ENCODE results near the gene CERS6.

CERS6 gene

GRCh38 chr2:168684921-168685599 is 229.0 kb downstream of the CERS6 start:
- FAIRE-seq = no peak

GRCh38 chr2:168685600-168686451 is 229.8 kb downstream of the CERS6 start:
- no peak for FAIRE-seq

GRCh38 chr2:168686452-168687191 is 230.6 kb downstream of the CERS6 start:
- FAIRE-seq = no peak

- no peak for FAIRE-seq
These were observed 231.2 kb downstream of the CERS6 start for GRCh38 chr2:168687314-168687713.

- FAIRE-seq = no peak
These were observed 234.4 kb downstream of the CERS6 start for GRCh38 chr2:168690381-168690885.

GRCh38 chr2:168691221-168691620 is 235.1 kb downstream of the CERS6 start:
- no peak for FAIRE-seq

- no peak for FAIRE-seq
These were observed 236.2 kb downstream of the CERS6 start for GRCh38 chr2:168692132-168692744.

GRCh38 chr2:168694173-168694572 is 238.1 kb downstream of the CERS6 start:
- no peak for FAIRE-seq

- no peak for FAIRE-seq
These were observed 238.8 kb downstream of the CERS6 start for GRCh38 chr2:168694866-168695265.

- no peak for FAIRE-seq
These were observed 241.6 kb downstream of the CERS6 start for GRCh38 chr2:168697668-168698121.

GRCh38 chr2:168698969-168699368 is 242.9 kb downstream of the CERS6 start:
- FAIRE-seq = no peak

GRCh38 chr2:168699844-168700417 is 243.9 kb downstream of the CERS6 start:
- no peak for FAIRE-seq

- FAIRE-seq = no peak
These were observed 244.7 kb downstream of the CERS6 start for GRCh38 chr2:168700615-168701245.

GRCh38 chr2:168702579-168702978 is 246.5 kb downstream of the CERS6 start:
- FAIRE-seq = no peak

- FAIRE-seq = no peak
These were observed 247.9 kb downstream of the CERS6 start for GRCh38 chr2:168703926-168704325.

GRCh38 chr2:168705534-168706470 is 249.7 kb downstream of the CERS6 start:
- no peak for FAIRE-seq

- FAIRE-seq = no peak
These were observed 250.7 kb downstream of the CERS6 start for GRCh38 chr2:168706806-168707205.

- FAIRE-seq = no peak
These were observed 252.0 kb downstream of the CERS6 start for GRCh38 chr2:168708080-168708479.

- FAIRE-seq = no peak
These were observed 254.8 kb downstream of the CERS6 start for GRCh38 chr2:168710754-168711467.

- no peak for FAIRE-seq
These were observed 256.0 kb downstream of the CERS6 start for GRCh38 chr2:168712053-168712452.
